MM.1S (cell line): ENCODE results near the gene ADGRL1.

Experiments
- DNase-seq: peaks from one replicate; pipeline ENCODE4 v3.0.0-alpha.2; 2015
- H2AFZ ChIP-seq: fragments of 300-600 bp; sonication (generic); 2 replicates; pipeline ENCODE4 v1.6.0; 2016; ENCODE audit warnings: antibody characterized with exemption, low read length
- H3F3A ChIP-seq: fragments of 300-600 bp; sonication (generic); 2 replicates; pipeline ENCODE4 v1.6.1; 2016; ENCODE audit warnings: mild to moderate bottlenecking, antibody characterized with exemption, low read length, moderate library complexity, mixed read lengths; ENCODE audit not compliant: insufficient read depth
- H3K27ac ChIP-seq: fragments of 300-600 bp; sonication (generic); 2 replicates; pipeline ENCODE4 v1.5.1; 2016; ENCODE audit warnings: mild to moderate bottlenecking, low read length
- H3K27me3 ChIP-seq: fragments of 300-600 bp; sonication (generic); replicated peaks from 2 replicates; pipeline ENCODE4 v1.6.0; 2016; ENCODE audit warnings: low read length; ENCODE audit not compliant: insufficient read depth
- H3K36me3 ChIP-seq: fragments of 300-600 bp; sonication (generic); replicated peaks from 2 replicates; pipeline ENCODE4 v1.6.1; 2016; ENCODE audit warnings: mild to moderate bottlenecking, low read length, mixed read lengths; ENCODE audit not compliant: insufficient read depth
- H3K4me1 ChIP-seq: fragments of 300-600 bp; sonication (generic); 2 replicates; pipeline ENCODE4 v1.6.1; 2016; ENCODE audit warnings: low read length, mixed read lengths
- H3K4me2 ChIP-seq: fragments of 300-600 bp; sonication (generic); 2 replicates; pipeline ENCODE4 v1.6.0; 2016; ENCODE audit warnings: low read depth, low read length
- H3K4me3 ChIP-seq: fragments of 300-600 bp; sonication (generic); 2 replicates; pipeline ENCODE4 v1.5.1; 2016; ENCODE audit warnings: low read length, mixed read lengths
- H3K79me2 ChIP-seq: fragments of 300-600 bp; sonication (generic); 2 replicates; pipeline ENCODE4 v1.6.1; 2016; ENCODE audit warnings: mixed run types, low read length, mixed read lengths
- H3K9ac ChIP-seq: fragments of 300-600 bp; sonication (generic); 2 replicates; pipeline ENCODE4 v1.6.1; 2016; ENCODE audit warnings: low read length, mixed read lengths
- H3K9me2 ChIP-seq: fragments of 300-600 bp; sonication (generic); replicated peaks from 2 replicates; pipeline ENCODE4 v1.6.1; 2016; ENCODE audit warnings: mild to moderate bottlenecking, low read length, mixed read lengths; ENCODE audit not compliant: insufficient read depth
- H3K9me3 ChIP-seq: fragments of 300-600 bp; sonication (generic); replicated peaks from 2 replicates; pipeline ENCODE4 v1.6.1; 2016; ENCODE audit warnings: mild to moderate bottlenecking, low read length, mixed read lengths; ENCODE audit not compliant: insufficient read depth
- H4K20me1 ChIP-seq: fragments of 300-600 bp; sonication (generic); 2 replicates; pipeline ENCODE4 v1.6.1; 2016; ENCODE audit warnings: mild to moderate bottlenecking, low read length, moderate library complexity, mixed read lengths; ENCODE audit not compliant: insufficient read depth
- CTCF ChIP-seq: fragments of 300-600 bp; sonication (generic); IDR thresholded peaks from 2 replicates; pipeline ENCODE4 v1.5.1; 2016; ENCODE audit warnings: antibody characterized with exemption, low read length, mixed read lengths
- EZH2 ChIP-seq: fragments of 300-600 bp; sonication (generic); optimal IDR thresholded peaks from 2 replicates; pipeline ENCODE3; 2017; ENCODE audit warnings: low read depth, mild to moderate bottlenecking, antibody characterized with exemption, low read length, mixed read lengths
- EZH2phosphoT487 ChIP-seq: fragments of 300-600 bp; sonication (generic); IDR thresholded peaks from 2 replicates; pipeline ENCODE4 v1.6.1; 2018; ENCODE audit warnings: antibody characterized with exemption, low read length

ADGRL1 gene

GRCh38 chr19:14122924-14123323 is 83.0 kb downstream of the ADGRL1 start:
- Histone ChIP-seq H3K9ac (no peak overlapping the region), H3K4me2 (no peak overlapping the region), H3K4me3 (no peak overlapping the region), H3K9me2 (no peaks in the 10 kb centered on the region), H3K9me3 (no peaks in the 10 kb centered on the region), H3K79me2 (peaks cover 7% of the 10 kb centered on the region), H3K4me1 (peaks cover 13% of the 10 kb centered on the region), H3K36me3 (no peaks in the 10 kb centered on the region), H3F3A (peaks cover 23% of the 10 kb centered on the region), H4K20me1 (no peaks in the 10 kb centered on the region), H2AFZ (no peak overlapping the region), H3K27me3 (no peaks in the 10 kb centered on the region), H3K27ac (no peak overlapping the region)
- TF ChIP-seq CTCF (no peak), EZH2phosphoT487 (no peak), EZH2 (no peak)
- DNase-seq = no peak

GRCh38 chr19:14120497-14120780 is 85.5 kb downstream of the ADGRL1 start:
- DNase-seq = no peak
- Histone ChIP-seq H3K36me3 (no peaks in the 10 kb centered on the region), H4K20me1 (no peaks in the 10 kb centered on the region), H3F3A (peaks cover 22% of the 10 kb centered on the region), H3K4me1 (peaks cover 14% of the 10 kb centered on the region), H3K9me2 (no peaks in the 10 kb centered on the region), H3K4me2 (no peak overlapping the region), H3K27ac (no peak overlapping the region), H3K4me3 (no peak overlapping the region), H3K9ac (no peak overlapping the region), H2AFZ (no peak overlapping the region), H3K79me2 (peaks cover 19% of the 10 kb centered on the region), H3K9me3 (no peaks in the 10 kb centered on the region), H3K27me3 (no peaks in the 10 kb centered on the region)
- TF ChIP-seq EZH2phosphoT487 = no peak
- TF ChIP-seq EZH2 = no peak
- TF ChIP-seq CTCF = no peak

GRCh38 chr19:14119644-14120496 is 86.1 kb downstream of the ADGRL1 start:
- Histone ChIP-seq H3K9ac (no peak overlapping the region), H3F3A (peaks cover 24% of the 10 kb centered on the region), H3K9me3 (no peaks in the 10 kb centered on the region), H3K4me3 (no peak overlapping the region), H3K79me2 (peaks cover 23% of the 10 kb centered on the region), H2AFZ (no peak overlapping the region), H3K27ac (no peak overlapping the region; the same call in 1 of the 2 replicates), H3K36me3 (no peaks in the 10 kb centered on the region), H3K9me2 (no peaks in the 10 kb centered on the region), H4K20me1 (no peaks in the 10 kb centered on the region), H3K4me1 (peaks cover 14% of the 10 kb centered on the region), H3K27me3 (no peaks in the 10 kb centered on the region), H3K4me2 (no peak overlapping the region)
- DNase-seq = no peak
- TF ChIP-seq EZH2 (no peak), EZH2phosphoT487 (no peak), CTCF (no peak)
